GM20000 (cell line): Measurements from ENCODE around the gene EHBP1.

Source experiments
- DNase-seq: peaks from one replicate; pipeline ENCODE4 v3.0.0; 2012; ENCODE audit warnings: low spot score
- CTCF ChIP-seq: IDR thresholded peaks from 2 replicates; pipeline ENCODE4 v1.5.1; 2012; ENCODE audit warnings: mild to moderate bottlenecking, control low read depth; ENCODE audit errors: extremely low read depth, missing control alignments

The EHBP1 gene

GRCh38 chr2:62868947-62869346 lies 163.4 kb downstream of the EHBP1 start:
- no peak for TF ChIP-seq CTCF
- DNase-seq: no peak

- DNase-seq: no peak
- no peak for TF ChIP-seq CTCF
Measured at GRCh38 chr2:62870966-62871365, 165.5 kb downstream of the EHBP1 start.

GRCh38 chr2:62871506-62871905 lies 166.0 kb downstream of the EHBP1 start:
- DNase-seq: no peak
- no peak for TF ChIP-seq CTCF

GRCh38 chr2:62873603-62874002 lies 168.1 kb downstream of the EHBP1 start:
- DNase-seq: no peak
- TF ChIP-seq CTCF: no peak

GRCh38 chr2:62874881-62875383 lies 169.4 kb downstream of the EHBP1 start:
- no peak for TF ChIP-seq CTCF
- no peak for DNase-seq

- DNase-seq: no peak
- no peak for TF ChIP-seq CTCF
Measured at GRCh38 chr2:62881162-62881795, 175.8 kb downstream of the EHBP1 start.

GRCh38 chr2:62883629-62884028 lies 178.1 kb downstream of the EHBP1 start:
- no peak for DNase-seq
- no peak for TF ChIP-seq CTCF
